RWPE2 (cell line): Measurements from ENCODE around the gene SP1.
A peak's percentile ranks its signal among the peaks of the same experiment; 100 is the strongest.
"Not testable (repeated sequence)": the region's sequence is repeated elsewhere in the genome, so short reads cannot be mapped to it uniquely, and the experiment has no call there.

Source experiments
- ATAC-seq: fragments of 200-7000 bp; cut with Tn5 transposase; 3 replicates; pipeline ENCODE4 v1.9.1; 2021; ENCODE audit warnings: low read depth
- DNase-seq: peaks from one replicate; pipeline ENCODE4 v3.0.0-alpha.2; 2020; ENCODE audit warnings: low spot score
- H3K27ac ChIP-seq: fragments of 450-650 bp; 2 replicates; pipeline ENCODE4 v1.5.1; 2017; ENCODE audit warnings: mild to moderate bottlenecking; ENCODE audit not compliant: poor library complexity, severe bottlenecking
- H3K27me3 ChIP-seq: fragments of 250-450 bp; sonication (Bioruptor Pico); 2 replicates; pipeline ENCODE4 v1.5.1; 2021; ENCODE audit warnings: mild to moderate bottlenecking, moderate library complexity; ENCODE audit not compliant: insufficient read depth, poor library complexity, severe bottlenecking
- H3K36me3 ChIP-seq: fragments of 250-450 bp; sonication (Bioruptor Pico); 2 replicates; pipeline ENCODE4 v1.5.1; 2020; ENCODE audit warnings: low read depth, mild to moderate bottlenecking, moderate library complexity
- H3K4me1 ChIP-seq: fragments of 250-450 bp; sonication (Bioruptor Pico); 2 replicates; pipeline ENCODE4 v1.5.1; 2021; ENCODE audit warnings: mild to moderate bottlenecking, moderate library complexity; ENCODE audit not compliant: insufficient read depth, poor library complexity, severe bottlenecking
- H3K4me3 ChIP-seq: fragments of 250-450 bp; sonication (Bioruptor Pico); 2 replicates; pipeline ENCODE4 v1.5.1; 2021; ENCODE audit warnings: mild to moderate bottlenecking, moderate library complexity; ENCODE audit not compliant: severe bottlenecking
- H3K9me3 ChIP-seq: fragments of 250-450 bp; sonication (Bioruptor Pico); 2 replicates; pipeline ENCODE4 v1.5.1; 2021; ENCODE audit warnings: mild to moderate bottlenecking, moderate library complexity; ENCODE audit not compliant: severe bottlenecking
- CTCF ChIP-seq: fragments of 450-650 bp; IDR thresholded peaks from one replicate; pipeline ENCODE4 v1.5.1; 2017; ENCODE audit warnings: mild to moderate bottlenecking, moderate library complexity; ENCODE audit not compliant: poor library complexity, severe bottlenecking

SP1 gene

GRCh38 chr12:53413485-53414204, 33.7 kb downstream of the SP1 start:
- no peak for DNase-seq
- Histone ChIP-seq H3K4me1 (no peaks in the 10 kb centered on the region), H3K27me3 (no peaks in the 10 kb centered on the region), H3K9me3 (no peaks in the 10 kb centered on the region), H3K27ac (no peak overlapping the region), H3K36me3 (peaks cover 46% of the 10 kb centered on the region), H3K4me3 (no peak overlapping the region)
- ATAC-seq = no peak
- no peak for TF ChIP-seq CTCF

- no peak for TF ChIP-seq CTCF
- ATAC-seq = no peak
- H3K27ac ChIP-seq = no peak overlapping the region
- peaks cover 36% of the 10 kb centered on the region for H3K36me3 ChIP-seq
- DNase-seq = no peak
- H3K4me3 ChIP-seq = no peak overlapping the region
- no peaks in the 10 kb centered on the region for H3K4me1 ChIP-seq
- no peaks in the 10 kb centered on the region for H3K27me3 ChIP-seq
- no peaks in the 10 kb centered on the region for H3K9me3 ChIP-seq
Measured at GRCh38 chr12:53414756-53415417, 34.9 kb downstream of the SP1 start.

DNA sequence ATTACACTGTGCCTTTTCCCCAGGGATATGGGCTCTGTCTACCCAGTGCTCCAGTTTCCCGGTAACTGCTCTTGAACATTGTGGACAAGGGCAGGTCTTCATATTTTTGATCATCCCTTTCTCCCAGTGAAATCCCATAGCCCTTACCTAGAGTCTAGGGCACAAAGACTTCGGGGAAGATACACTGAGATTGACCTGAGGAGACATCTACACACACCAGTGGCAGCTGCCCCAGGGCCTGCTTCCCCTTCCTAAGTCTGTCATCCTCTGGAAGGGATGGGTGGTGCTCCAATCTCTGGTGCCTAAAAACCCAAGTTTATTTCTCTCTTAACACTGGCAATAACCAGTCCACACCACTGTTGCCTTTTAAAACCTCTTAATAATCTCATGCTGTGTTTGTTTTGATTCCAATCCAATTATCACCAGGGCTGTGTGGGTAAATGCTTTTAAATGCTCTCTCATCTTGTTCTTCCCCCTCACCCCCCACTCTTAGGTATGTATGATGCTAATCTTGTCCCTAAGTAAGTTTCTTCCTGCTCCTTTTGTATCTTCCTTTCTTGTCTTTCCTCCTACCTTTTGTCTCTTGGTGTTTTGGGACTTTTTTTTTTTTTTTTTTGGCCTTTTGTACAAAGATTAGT, 35.9 kb downstream of the SP1 start:
- H3K4me3 ChIP-seq, H3K27ac ChIP-seq, H3K9me3 ChIP-seq, DNase-seq, H3K4me1 ChIP-seq, H3K27me3 ChIP-seq: not testable (repeated sequence)
- peaks cover 27% of the 10 kb centered on the region for H3K36me3 ChIP-seq
- ATAC-seq = peak; percentile 41; the same call in 1 of the 3 replicates

GRCh38 chr12:53417291-53417816, 37.4 kb downstream of the SP1 start:
- not testable (repeated sequence) for H3K9me3 ChIP-seq, ATAC-seq, H3K27me3 ChIP-seq, H3K4me1 ChIP-seq, H3K4me3 ChIP-seq, DNase-seq, H3K27ac ChIP-seq
- peaks cover 16% of the 10 kb centered on the region for H3K36me3 ChIP-seq

DNA sequence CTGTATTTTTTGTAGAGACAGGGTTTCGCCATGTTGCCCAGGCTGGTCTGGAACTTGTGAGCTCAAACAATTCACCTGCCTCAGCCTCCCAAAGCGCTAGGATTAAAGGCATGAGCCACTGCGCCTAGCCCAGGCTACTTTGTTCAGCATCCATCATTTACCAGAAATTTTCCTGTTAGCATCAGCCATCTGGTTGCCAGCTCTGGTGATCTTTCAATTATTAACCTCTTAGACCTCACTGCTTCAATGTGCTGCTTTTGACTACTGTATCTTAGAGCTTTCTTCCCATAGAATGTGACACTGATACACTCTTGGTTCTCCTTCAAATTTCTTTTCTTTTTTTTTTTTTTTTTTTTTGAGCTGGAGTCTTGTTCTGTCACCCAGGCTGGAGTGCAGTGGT, 38.2 kb downstream of the SP1 start:
- H3K4me1 ChIP-seq = peaks cover 4% of the 10 kb centered on the region
- H3K4me3 ChIP-seq = no peak overlapping the region
- H3K36me3 ChIP-seq = peaks cover 7% of the 10 kb centered on the region
- DNase-seq (no peak), ATAC-seq (no peak)
- H3K9me3 ChIP-seq = no peaks in the 10 kb centered on the region
- no peak for TF ChIP-seq CTCF
- no peak overlapping the region for H3K27ac ChIP-seq
- H3K27me3 ChIP-seq = no peaks in the 10 kb centered on the region
